Endodermal cell (in vitro differentiated cells): ENCODE results near the gene EPB41L3. TPM values are rescaled to one million over a fixed set of nuclear protein-coding genes. Genes with fewer than 3 reads are reported as not detected.

Experiments used
- DNase-seq: peaks from one replicate; pipeline ENCODE4 v3.0.0-alpha.2; 2017
- H3K27ac ChIP-seq: 2 replicates; pipeline ENCODE4 v1.5.1; 2013; ENCODE audit warnings: mild to moderate bottlenecking, low read depth, low read length, moderate library complexity
- H3K27me3 ChIP-seq: 2 replicates; pipeline ENCODE4 v1.6.1; 2013; ENCODE audit warnings: mild to moderate bottlenecking, low read length, moderate library complexity; ENCODE audit not compliant: insufficient read depth, control insufficient read depth, poor library complexity, severe bottlenecking
- H3K36me3 ChIP-seq: 2 replicates; pipeline ENCODE4 v1.7.0; 2013; ENCODE audit warnings: mild to moderate bottlenecking, low read length, moderate library complexity; ENCODE audit not compliant: control insufficient read depth, insufficient read depth
- H3K4me1 ChIP-seq: one replicate; pipeline ENCODE4 v1.7.0; 2013; ENCODE audit warnings: low read length; ENCODE audit not compliant: control insufficient read depth, insufficient read depth
- H3K4me3 ChIP-seq: 2 replicates; pipeline ENCODE4 v1.5.1; 2013; ENCODE audit warnings: mild to moderate bottlenecking, low read length, moderate library complexity
- H3K9ac ChIP-seq: 2 replicates; pipeline ENCODE4 v1.6.1; 2013; ENCODE audit warnings: mild to moderate bottlenecking, low read length, moderate library complexity; ENCODE audit not compliant: poor library complexity, severe bottlenecking; ENCODE audit errors: extremely low read depth
- H3K9me3 ChIP-seq: 2 replicates; pipeline ENCODE4 v1.6.1; 2013; ENCODE audit warnings: mild to moderate bottlenecking, low read length, moderate library complexity; ENCODE audit not compliant: control insufficient read depth
- H3K27ac Mint-ChIP-seq: 2 replicates; pipeline ENCODE4 v1.8.0; 2020; ENCODE audit warnings: mixed read lengths
- H3K27me3 Mint-ChIP-seq: 2 replicates; pipeline ENCODE4 v1.8.0; 2021; ENCODE audit warnings: mild to moderate bottlenecking, mixed read lengths; ENCODE audit not compliant: insufficient read depth
- H3K36me3 Mint-ChIP-seq: 2 replicates; pipeline ENCODE4 v1.8.0; 2020; ENCODE audit warnings: low read depth, mixed read lengths
- H3K4me1 Mint-ChIP-seq: 2 replicates; pipeline ENCODE4 v1.8.0; 2020; ENCODE audit warnings: mixed read lengths
- H3K4me3 Mint-ChIP-seq: 2 replicates; pipeline ENCODE4 v1.8.0; 2020; ENCODE audit warnings: mild to moderate bottlenecking, moderate library complexity, mixed read lengths
- H3K9me3 Mint-ChIP-seq: 2 replicates; pipeline ENCODE4 v1.8.0; 2020; ENCODE audit warnings: mild to moderate bottlenecking, mixed read lengths
- CTCF ChIP-seq: fragments of 200-600 bp; sonication (generic); conservative IDR thresholded peaks from 2 replicates; pipeline ENCODE4 v1.5.0; 2021; ENCODE audit warnings: antibody characterized with exemption, mild to moderate bottlenecking
- WGBS, 2 experiments: methylation state at CpG; one replicate each; pipeline versions ENCODE4 v1.1.5 to v1.1.7; 2013; ENCODE audit warnings: missing lambda C conversion rate in 2 of 2, mixed read lengths in 1 of 2; ENCODE audit not compliant: insufficient coverage in 1 of 2, insufficient read length in 1 of 2; 5-methylcytosine and 5-hydroxymethylcytosine counted together
- total RNA-seq, 2 donors: library from RNA; stranded (reverse); fragmentation: NEBNext Ultra II Directional in 1 of 2; extraction: Animal tissue kit (Norgen Biotek cat#: 25700) in 1 of 2; gene quantifications; 2 replicates in 1 of 2; 3 replicates in 1 of 2; pipeline ENCODE4 v1.2.1, GENCODE V29; 2021

EPB41L3 gene
- total RNA-seq, 2 donors from 2014 or later = 49.3 to 51.6 TPM

GRCh38 chr18:5537860-5538259 is 5.9 kb downstream of the EPB41L3 start:
- Histone ChIP-seq H3K4me1 (no peaks in the 10 kb centered on the region), H3K36me3 (no peaks in the 10 kb centered on the region), H3K4me3 (no peak overlapping the region), H3K27me3 (no peaks in the 10 kb centered on the region), H3K9ac (no peak overlapping the region), H3K9me3 (no peaks in the 10 kb centered on the region), H3K27ac (no peak overlapping the region)
- H3K4me3 Mint-ChIP-seq = no peak overlapping the region
- 95 to 100% methylated on average over 2 of the region's 2 CpGs for whole genome bisulfite sequencing, 2 experiments
- TF ChIP-seq CTCF = no peak
- no peaks in the 10 kb centered on the region for H3K9me3 Mint-ChIP-seq
- no peak overlapping the region for H3K27ac Mint-ChIP-seq
- no peak for DNase-seq
- H3K4me1 Mint-ChIP-seq = peaks cover 30% of the 10 kb centered on the region
- H3K27me3 Mint-ChIP-seq = no peaks in the 10 kb centered on the region
- peaks cover 7% of the 10 kb centered on the region for H3K36me3 Mint-ChIP-seq

GRCh38 chr18:5534845-5535244 is 9.0 kb downstream of the EPB41L3 start:
- Histone ChIP-seq H3K9ac (no peak overlapping the region), H3K27me3 (no peaks in the 10 kb centered on the region), H3K27ac (no peak overlapping the region), H3K4me3 (no peak overlapping the region), H3K4me1 (no peaks in the 10 kb centered on the region), H3K9me3 (no peaks in the 10 kb centered on the region), H3K36me3 (no peaks in the 10 kb centered on the region)
- Mint-ChIP-seq H3K27ac (no peak overlapping the region), H3K36me3 (peaks cover 9% of the 10 kb centered on the region), H3K4me1 (peaks cover 14% of the 10 kb centered on the region), H3K9me3 (no peaks in the 10 kb centered on the region), H3K4me3 (no peak overlapping the region), H3K27me3 (no peaks in the 10 kb centered on the region)
- TF ChIP-seq CTCF = no peak
- WGBS, 2 experiments = 97 to 100% methylated on average over 1 to 5 of the region's 5 CpGs
- DNase-seq = no peak

GRCh38 chr18:5532066-5532465 is 11.7 kb downstream of the EPB41L3 start:
- 86 to 96% methylated on average over 3 of the region's 3 CpGs for WGBS, 2 experiments

More at GRCh38 chr18:5532066-5532465, 11.7 kb downstream of the EPB41L3 start:
- H3K4me3 ChIP-seq = no peak overlapping the region
- Mint-ChIP-seq H3K27ac (no peak overlapping the region), H3K9me3 (no peaks in the 10 kb centered on the region), H3K36me3 (peaks cover 9% of the 10 kb centered on the region), H3K4me3 (no peak overlapping the region), H3K27me3 (no peaks in the 10 kb centered on the region), H3K4me1 (peaks cover 5% of the 10 kb centered on the region)
- H3K4me1 ChIP-seq = no peaks in the 10 kb centered on the region
- DNase-seq = no peak
- H3K9ac ChIP-seq = no peak overlapping the region
- H3K36me3 ChIP-seq = no peaks in the 10 kb centered on the region
- H3K27me3 ChIP-seq = no peaks in the 10 kb centered on the region
- no peak for TF ChIP-seq CTCF
- H3K27ac ChIP-seq = no peak overlapping the region
- H3K9me3 ChIP-seq = no peaks in the 10 kb centered on the region
